Liver (tissue), 9 donors: Measurements from ENCODE around the gene PHYHD1. TPM values are rescaled to one million over a fixed set of nuclear protein-coding genes. Genes with fewer than 3 reads are reported as not detected.
A peak's percentile ranks its signal among the peaks of the same experiment; 100 is the strongest.

Source experiments
- DNase-seq: peaks from one replicate; pipeline ENCODE4 v3.0.0-alpha.2; 2017; ENCODE audit warnings: low spot score
- H3K27ac ChIP-seq, 2 donors: one replicate each; pipeline ENCODE4 v1.7.0; 2013; ENCODE audit warnings: inconsistent platforms in 2 of 2, low read length in 2 of 2, control low read depth in 1 of 2, low read depth in 1 of 2, mild to moderate bottlenecking in 1 of 2
- H3K27me3 ChIP-seq, 4 donors: one replicate each; pipeline versions ENCODE4 v1.6.1 to v1.7.0; 2013; ENCODE audit warnings: low read length in 3 of 4, inconsistent platforms in 1 of 4, mild to moderate bottlenecking in 1 of 4, moderate library complexity in 1 of 4; ENCODE audit not compliant: control insufficient read depth in 4 of 4, insufficient read depth in 4 of 4
- H3K36me3 ChIP-seq, 4 donors: one replicate each; pipeline versions ENCODE4 v1.6.1 to v1.7.0; 2013; ENCODE audit warnings: low read length in 3 of 4, mild to moderate bottlenecking in 3 of 4, low read depth in 1 of 4, moderate library complexity in 1 of 4; ENCODE audit not compliant: control insufficient read depth in 4 of 4, insufficient read depth in 3 of 4
- H3K4me1 ChIP-seq, 4 donors: one replicate each; pipeline versions ENCODE4 v1.6.1 to v1.7.0; 2013; ENCODE audit warnings: low read length in 3 of 4, mild to moderate bottlenecking in 3 of 4, moderate library complexity in 1 of 4; ENCODE audit not compliant: control insufficient read depth in 4 of 4, insufficient read depth in 4 of 4
- H3K4me3 ChIP-seq, 3 donors: one replicate each; pipeline versions ENCODE4 v1.6.1 to v1.7.0; 2013; ENCODE audit warnings: low read length in 3 of 3, control low read depth in 1 of 3, low read depth in 1 of 3, mild to moderate bottlenecking in 1 of 3
- H3K9ac ChIP-seq, 2 donors: one replicate each; pipeline ENCODE4 v1.7.0; 2013; ENCODE audit warnings: low read length in 2 of 2, mild to moderate bottlenecking in 2 of 2, moderate library complexity in 2 of 2, control low read depth in 1 of 2, low read depth in 1 of 2
- H3K9me3 ChIP-seq, 4 donors: one replicate each; pipeline versions ENCODE4 v1.6.1 to v1.7.0; 2013; ENCODE audit warnings: low read length in 3 of 4; ENCODE audit not compliant: control insufficient read depth in 4 of 4
- ATF3 ChIP-seq: IDR thresholded peaks from 2 replicates; pipeline ENCODE4 v1.6.1; 2016; ENCODE audit warnings: antibody characterized with exemption
- CTCF ChIP-seq: fragments of 150-350 bp; IDR thresholded peaks from 2 replicates; pipeline ENCODE4 v1.5.1; 2017; ENCODE audit warnings: improper control_type of control experiment, low read depth, low read length; ENCODE audit not compliant: missing input control
- EGR1 ChIP-seq, 2 donors: IDR thresholded peaks; 2 replicates each; pipeline ENCODE4 v1.6.1; 2016 to 2018; ENCODE audit warnings: antibody characterized with exemption in 2 of 2, low read depth in 2 of 2
- FOXA1 ChIP-seq: IDR thresholded peaks from 2 replicates; pipeline ENCODE4 v1.6.1; 2016; ENCODE audit warnings: antibody characterized with exemption
- FOXA2 ChIP-seq: IDR thresholded peaks from 2 replicates; pipeline ENCODE4 v1.6.1; 2016; ENCODE audit warnings: antibody characterized with exemption
- GABPA ChIP-seq, 2 donors: IDR thresholded peaks in 1 of 2; conservative IDR thresholded peaks in 1 of 2; 2 replicates each; pipeline ENCODE4 v1.6.1; 2016; ENCODE audit warnings: antibody characterized with exemption in 2 of 2, mild to moderate bottlenecking in 1 of 2, moderate library complexity in 1 of 2
- HNF4A ChIP-seq, 2 donors: conservative IDR thresholded peaks; 2 replicates each; pipeline ENCODE4 v1.6.1; 2016; ENCODE audit warnings: antibody characterized with exemption in 2 of 2, mild to moderate bottlenecking in 2 of 2
- HNF4G ChIP-seq: IDR thresholded peaks from 2 replicates; pipeline ENCODE4 v1.6.1; 2016; ENCODE audit warnings: antibody characterized with exemption
- JUND ChIP-seq, 2 donors: IDR thresholded peaks; 2 replicates each; pipeline ENCODE4 v1.6.1; 2016; ENCODE audit warnings: antibody characterized with exemption in 2 of 2
- MAX ChIP-seq: IDR thresholded peaks from 2 replicates; pipeline ENCODE4 v1.6.1; 2016; ENCODE audit warnings: antibody characterized with exemption
- NR2F2 ChIP-seq: IDR thresholded peaks from 2 replicates; pipeline ENCODE4 v1.6.1; 2016; ENCODE audit warnings: antibody characterized with exemption
- RAD21 ChIP-seq, 2 donors: IDR thresholded peaks; 2 replicates each; pipeline ENCODE4 v1.6.1; 2016; ENCODE audit warnings: antibody characterized with exemption in 2 of 2, mild to moderate bottlenecking in 2 of 2
- REST ChIP-seq: IDR thresholded peaks from 2 replicates; pipeline ENCODE4 v1.6.1; 2016; ENCODE audit warnings: antibody characterized with exemption, mild to moderate bottlenecking
- RXRA ChIP-seq, 2 donors: IDR thresholded peaks; 2 replicates each; pipeline ENCODE4 v1.6.1; 2017 to 2018; ENCODE audit warnings: antibody characterized with exemption in 2 of 2, mild to moderate bottlenecking in 1 of 2
- SP1 ChIP-seq: IDR thresholded peaks from 2 replicates; pipeline ENCODE4 v1.6.1; 2018; ENCODE audit warnings: antibody characterized with exemption, mild to moderate bottlenecking
- TAF1 ChIP-seq: conservative IDR thresholded peaks from 2 replicates; pipeline ENCODE4 v1.6.1; 2016; ENCODE audit warnings: antibody characterized with exemption, mild to moderate bottlenecking
- YY1 ChIP-seq: IDR thresholded peaks from 2 replicates; pipeline ENCODE4 v1.6.1; 2016; ENCODE audit warnings: antibody characterized with exemption, mild to moderate bottlenecking
- ZBTB33 ChIP-seq: IDR thresholded peaks from 2 replicates; pipeline ENCODE4 v1.6.1; 2016; ENCODE audit warnings: antibody characterized with exemption
- WGBS: extraction: QIAGEN DNeasy Blood & Tissue Kit; methylation state at CpG from one replicate; pipeline ENCODE4 v1.1.7; 2013; 5-methylcytosine and 5-hydroxymethylcytosine counted together
- polyA plus RNA-seq, 2 donors: library from polyadenylated mRNA; stranded (reverse) in 1 of 2; unstranded in 1 of 2; fragments of 200-250 nt in 1 of 2; fragments of >200 nt in 1 of 2; fragmentation: Nextera tagmentation in 1 of 2; extraction: Ambion mirVana in 1 of 2; gene quantifications; one replicate each; pipeline versions ENCODE4 v1.2.1 to v1.2.3, GENCODE V29; 2013 to 2015
- total RNA-seq, 2 donors: library from RNA; depleted of rRNA; stranded (reverse); fragments of >200 nt; gene quantifications; one replicate each; pipeline ENCODE4 v1.2.3, GENCODE V29; 2014
- donor health status: healthy.
- donor health status: healthy.
- donor health status: healthy.
- donor health status: healthy.
- donor health status: healthy.

The PHYHD1 gene
- total and polyA plus RNA-seq, 4 donors, result 9.2 to 72.8 (median 31.3) TPM

GRCh38 chr9:128918921-128919320 is 1.9 kb upstream of the PHYHD1 start:
- Histone ChIP-seq H3K4me3 (no peak overlapping the region), H3K4me1 (peaks cover 9 to 68% (median 47%) of the 10 kb centered on the region in 4 donors), H3K27me3 (no peaks in the 10 kb centered on the region), H3K27ac (peak overlapping the region; percentile 82), H3K9ac (peak overlapping the region in 1 of 2 donors; percentile 24), H3K36me3 (peaks cover 2 to 3% (median 2%) of the 10 kb centered on the region in 4 donors), H3K9me3 (no peaks in the 10 kb centered on the region)
- WGBS, result 52% methylated on average over 2 of the region's 2 CpGs
- no peak for TF ChIP-seq FOXA2
- TF ChIP-seq TAF1, result no peak
- DNase-seq, result no peak

- WGBS, result 42% methylated on average over 14 of the region's 14 CpGs
- Histone ChIP-seq H3K27ac (peak overlapping the region; percentile 82), H3K4me3 (no peak overlapping the region), H3K9me3 (no peaks in the 10 kb centered on the region), H3K36me3 (peaks cover 0 to 2% (median under 1%) of the 10 kb centered on the region in 4 donors), H3K4me1 (peaks cover 9 to 62% (median 42%) of the 10 kb centered on the region in 4 donors), H3K27me3 (no peaks in the 10 kb centered on the region), H3K9ac (peak overlapping the region in 1 of 2 donors; percentile 24)
- DNase-seq, result no peak
- peak; percentile 55 for TF ChIP-seq NR2F2
- no peak for TF ChIP-seq TAF1
- no peak for TF ChIP-seq GABPA (IDR thresholded peaks at IDR 0.05 in 1 of 2, conservative IDR thresholded peaks at IDR 0.05 in 1 of 2)
- TF ChIP-seq ZBTB33, result no peak
- TF ChIP-seq JUND (IDR thresholded peaks at IDR 0.05), result peak; percentile 50 to 69
- TF ChIP-seq FOXA2, result no peak
- peak; percentile 85 to 89 for TF ChIP-seq RXRA (IDR thresholded peaks at IDR 0.05)
- TF ChIP-seq HNF4G, result peak; percentile 82
- TF ChIP-seq FOXA1, result no peak
- TF ChIP-seq REST, result peak; percentile 28
- TF ChIP-seq ATF3, result no peak
- TF ChIP-seq HNF4A (conservative IDR thresholded peaks at IDR 0.05), result peak; percentile 88 to 92
- TF ChIP-seq RAD21 (IDR thresholded peaks at IDR 0.05), result peak in 1 of 2 donors; percentile 17
- TF ChIP-seq EGR1 (IDR thresholded peaks at IDR 0.05; ENCODE audit: low read depth in 2 of 2), result no peak
- TF ChIP-seq YY1, result peak; percentile 71
- peak; percentile 59 for TF ChIP-seq MAX
- peak; percentile 75 for TF ChIP-seq SP1
- TF ChIP-seq CTCF, result no peak
Observed at GRCh38 chr9:128919402-128920089, 1.2 kb upstream of the PHYHD1 start.
